GM12892 (cell line): ENCODE results near the gene CEP131.
A peak's percentile ranks its signal among the peaks of the same experiment; 100 is the strongest.

ENCODE experiments used
- DNase-seq: peaks from one replicate; pipeline ENCODE4 v3.0.0; 2011; ENCODE audit not compliant: insufficient read length
- FAIRE-seq: peaks from 2 replicates; lab custom pipeline; 2011; peaks lifted over from hg19 to GRCh38; lab: Jason Lieb, UNC
- POLR2A ChIP-seq: IDR thresholded peaks from 2 replicates; pipeline ENCODE4 v1.6.1; 2011; ENCODE audit warnings: low read depth, low read length, control low read depth
- POLR2AphosphoS5 ChIP-seq: IDR thresholded peaks from 2 replicates; pipeline ENCODE4 v1.6.1; 2011; ENCODE audit warnings: low read depth, low read length, control low read depth
- TAF1 ChIP-seq: IDR thresholded peaks from 2 replicates; pipeline ENCODE4 v1.6.1; 2011; ENCODE audit warnings: low read depth, mild to moderate bottlenecking, control low read depth, low read length, borderline replicate concordance

CEP131 gene

GRCh38 chr17:81143717-81144422, 78.9 kb downstream of the CEP131 start:
- no peak for FAIRE-seq
- DNase-seq = no peak
- TF ChIP-seq TAF1 = no peak
- no peak for TF ChIP-seq POLR2A
- no peak for TF ChIP-seq POLR2AphosphoS5

GRCh38 chr17:81143200-81143527, 79.6 kb downstream of the CEP131 start:
- TF ChIP-seq POLR2AphosphoS5 = no peak
- TF ChIP-seq TAF1 = no peak
- TF ChIP-seq POLR2A = no peak
- no peak for DNase-seq
- FAIRE-seq = no peak

- no peak for TF ChIP-seq TAF1
- no peak for TF ChIP-seq POLR2AphosphoS5
- TF ChIP-seq POLR2A = no peak
- peak; percentile 5 for FAIRE-seq
- peak; percentile 64 for DNase-seq
Observed at GRCh38 chr17:81142301-81143199, 80.2 kb downstream of the CEP131 start.

GRCh38 chr17:81140695-81141094, 82.1 kb downstream of the CEP131 start:
- FAIRE-seq = no peak
- TF ChIP-seq POLR2A (no peak), POLR2AphosphoS5 (no peak), TAF1 (no peak)
- no peak for DNase-seq

- DNase-seq (no peak), FAIRE-seq (no peak)
- TF ChIP-seq POLR2AphosphoS5 = no peak
Observed at GRCh38 chr17:81140018-81140417, 82.7 kb downstream of the CEP131 start.
